ENCODE results near the gene CDK13. TPM values are rescaled to one million over a fixed set of nuclear protein-coding genes. Genes with fewer than 3 reads are reported as not detected.

The CDK13 gene
- polyA plus RNA-seq, 3 donors: 8.8 to 25.7 (median 11.2) TPM

GRCh38 chr7:40047661-40048060 lies 97.6 kb downstream of the CDK13 start:
- Mint-ChIP-seq H3K4me3 (no peak overlapping the region), H3K9me3 (peaks cover 0 to 1% (median 0%) of the 10 kb centered on the region in 7 donors), H3K36me3 (peaks cover 14 to 29% of the 10 kb centered on the region in 2 donors), H3K27ac (peak overlapping the region in 1 of 7 donors; percentile 15), H3K27me3 (ENCODE audit: low read depth in 3 of 3) (peaks cover 0 to 2% (median 1%) of the 10 kb centered on the region in 3 donors), H3K4me1 (peaks cover 16% of the 10 kb centered on the region)
- H3K4me3 ChIP-seq (replicated peaks in 1 of 3; ENCODE audit: low read depth in 2 of 3, low read length in 3 of 3): no peak overlapping the region
- no peak overlapping the region for H3K4me2 ChIP-seq (replicated peaks; ENCODE audit: extremely low read depth, low read length, poor library complexity, severe bottlenecking)
- DNase-seq: no peak
- no peak overlapping the region for H3K27ac ChIP-seq (ENCODE audit: low read depth in 1 of 2, low read length in 2 of 2)
- H3K36me3 ChIP-seq (replicated peaks in 1 of 2; ENCODE audit: control insufficient read depth in 1 of 2, insufficient read depth in 2 of 2, low read length in 2 of 2): peaks cover 17 to 24% of the 10 kb centered on the region in 2 donors
- no CpG with 5 or more reads among the region's 1 CpG for WGBS (ENCODE audit: insufficient coverage)
- peaks cover 11 to 18% of the 10 kb centered on the region in 2 donors for H3K4me1 ChIP-seq (ENCODE audit: control insufficient read depth in 1 of 2, insufficient read depth in 2 of 2, low read length in 2 of 2)
- H3K27me3 ChIP-seq (ENCODE audit: control insufficient read depth in 2 of 2, insufficient read depth in 2 of 2, low read length in 2 of 2): no peaks in the 10 kb centered on the region
- H3K79me2 ChIP-seq (ENCODE audit: insufficient read depth, low read length): peaks cover 13% of the 10 kb centered on the region
- H3K9me3 ChIP-seq (replicated peaks in 1 of 2; ENCODE audit: control insufficient read depth in 1 of 2, insufficient read depth in 1 of 2, low read length in 2 of 2): no peaks in the 10 kb centered on the region
- peaks cover 7% of the 10 kb centered on the region for H4K20me1 ChIP-seq (ENCODE audit: insufficient read depth, low read length)
- intact Hi-C loops (cut with micrococcal nuclease): loop anchor here in 1 of 2 donors (10.0 kb wide), 1 partner anchor 103 kb away; no protein-coding TSS in a partner anchor
- no peak overlapping the region for H3K9ac ChIP-seq (ENCODE audit: insufficient read depth, low read length, poor library complexity, severe bottlenecking)
- TF ChIP-seq, protein P1, sequence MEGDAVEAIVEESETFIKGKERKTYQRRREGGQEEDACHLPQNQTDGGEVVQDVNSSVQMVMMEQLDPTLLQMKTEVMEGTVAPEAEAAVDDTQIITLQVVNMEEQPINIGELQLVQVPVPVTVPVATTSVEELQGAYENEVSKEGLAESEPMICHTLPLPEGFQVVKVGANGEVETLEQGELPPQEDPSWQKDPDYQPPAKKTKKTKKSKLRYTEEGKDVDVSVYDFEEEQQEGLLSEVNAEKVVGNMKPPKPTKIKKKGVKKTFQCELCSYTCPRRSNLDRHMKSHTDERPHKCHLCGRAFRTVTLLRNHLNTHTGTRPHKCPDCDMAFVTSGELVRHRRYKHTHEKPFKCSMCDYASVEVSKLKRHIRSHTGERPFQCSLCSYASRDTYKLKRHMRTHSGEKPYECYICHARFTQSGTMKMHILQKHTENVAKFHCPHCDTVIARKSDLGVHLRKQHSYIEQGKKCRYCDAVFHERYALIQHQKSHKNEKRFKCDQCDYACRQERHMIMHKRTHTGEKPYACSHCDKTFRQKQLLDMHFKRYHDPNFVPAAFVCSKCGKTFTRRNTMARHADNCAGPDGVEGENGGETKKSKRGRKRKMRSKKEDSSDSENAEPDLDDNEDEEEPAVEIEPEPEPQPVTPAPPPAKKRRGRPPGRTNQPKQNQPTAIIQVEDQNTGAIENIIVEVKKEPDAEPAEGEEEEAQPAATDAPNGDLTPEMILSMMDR (IDR thresholded peaks at IDR 0.05): peak; percentile 28
- H2AFZ ChIP-seq (ENCODE audit: insufficient read depth, low read depth, low read length, poor library complexity, severe bottlenecking): no peak overlapping the region

- Histone ChIP-seq H3K27me3 (ENCODE audit: control insufficient read depth in 2 of 2, insufficient read depth in 2 of 2, low read length in 2 of 2) (no peaks in the 10 kb centered on the region), H3K36me3 (replicated peaks in 1 of 2; ENCODE audit: control insufficient read depth in 1 of 2, insufficient read depth in 2 of 2, low read length in 2 of 2) (peaks cover 29 to 66% of the 10 kb centered on the region in 2 donors), H3K79me2 (ENCODE audit: insufficient read depth, low read length) (peaks cover 3% of the 10 kb centered on the region), H4K20me1 (ENCODE audit: insufficient read depth, low read length) (peaks cover 7% of the 10 kb centered on the region), H3K27ac (ENCODE audit: low read depth in 1 of 2, low read length in 2 of 2) (peak overlapping the region in 1 of 2 donors; percentile 0), H3K9me3 (replicated peaks in 1 of 2; ENCODE audit: control insufficient read depth in 1 of 2, insufficient read depth in 1 of 2, low read length in 2 of 2) (no peaks in the 10 kb centered on the region), H3K4me1 (ENCODE audit: control insufficient read depth in 1 of 2, insufficient read depth in 2 of 2, low read length in 2 of 2) (no peaks in the 10 kb centered on the region), H3K4me3 (replicated peaks in 1 of 3; ENCODE audit: low read depth in 2 of 3, low read length in 3 of 3) (no peak overlapping the region), H3K4me2 (replicated peaks; ENCODE audit: extremely low read depth, low read length, poor library complexity, severe bottlenecking) (no peak overlapping the region), H2AFZ (ENCODE audit: insufficient read depth, low read depth, low read length, poor library complexity, severe bottlenecking) (no peak overlapping the region), H3K9ac (ENCODE audit: insufficient read depth, low read length, poor library complexity, severe bottlenecking) (no peak overlapping the region)
- TF ChIP-seq, protein P1 (IDR thresholded peaks at IDR 0.05): no peak
- Mint-ChIP-seq H3K4me3 (no peak overlapping the region), H3K27ac (peak overlapping the region in 2 of 7 donors; percentile 28 to 31), H3K9me3 (no peaks in the 10 kb centered on the region), H3K27me3 (ENCODE audit: low read depth in 3 of 3) (no peaks in the 10 kb centered on the region), H3K4me1 (peaks cover 2% of the 10 kb centered on the region), H3K36me3 (peaks cover 36 to 50% of the 10 kb centered on the region in 2 donors)
- WGBS (ENCODE audit: insufficient coverage): 72% methylated on average over 2 of the region's 2 CpGs
- DNase-seq: no peak
- intact Hi-C loops (cut with micrococcal nuclease): no loop called here
These were observed 107.2 kb downstream of the CDK13 start for GRCh38 chr7:40057292-40057691.
